HK-2 (cell line): ENCODE measurements around the gene IFITM10.

Experiments
- DNase-seq: peaks from one replicate; pipeline ENCODE4 v3.0.0-alpha.2; 2018; ENCODE audit not compliant: unreplicated experiment

IFITM10 gene

GRCh38 chr11:1717745-1718144, 32.6 kb downstream of the IFITM10 start:
- no peak for DNase-seq

- no peak for DNase-seq
These were observed 35.2 kb downstream of the IFITM10 start for GRCh38 chr11:1714908-1715885.

- DNase-seq, result no peak
These were observed 41.7 kb downstream of the IFITM10 start for GRCh38 chr11:1708716-1709115.

GRCh38 chr11:1707751-1708150, 42.6 kb downstream of the IFITM10 start:
- DNase-seq, result no peak

- DNase-seq, result peak; percentile 25
These were observed 43.6 kb downstream of the IFITM10 start for GRCh38 chr11:1706634-1707400.

- peak; percentile 52 for DNase-seq
These were observed 45.0 kb downstream of the IFITM10 start for GRCh38 chr11:1705126-1706052.

GRCh38 chr11:1703146-1703545, 47.2 kb downstream of the IFITM10 start:
- DNase-seq, result no peak

- no peak for DNase-seq
These were observed 47.9 kb downstream of the IFITM10 start for GRCh38 chr11:1702506-1702905.

- DNase-seq, result no peak
These were observed 49.1 kb downstream of the IFITM10 start for GRCh38 chr11:1701091-1701807.

- no peak for DNase-seq
These were observed 50.6 kb downstream of the IFITM10 start for GRCh38 chr11:1699771-1700170.

GRCh38 chr11:1696608-1697570, 53.5 kb downstream of the IFITM10 start, which contains the start of gene KRTAP5-6:
KRTAP5-6 (plus strand) TSS chr11:1697195; CDS start chr11:1697246, 51 bp downstream.
- no peak for DNase-seq

GRCh38 chr11:1695548-1696108, 54.8 kb downstream of the IFITM10 start:
- DNase-seq, result no peak

- DNase-seq, result no peak
These were observed 55.4 kb downstream of the IFITM10 start for GRCh38 chr11:1694846-1695547.

GRCh38 chr11:1694064-1694845, 56.1 kb downstream of the IFITM10 start:
- peak; percentile 84 for DNase-seq

GRCh38 chr11:1693327-1694063, 56.9 kb downstream of the IFITM10 start:
- peak; percentile 74 for DNase-seq

- DNase-seq, result no peak
These were observed 57.6 kb downstream of the IFITM10 start for GRCh38 chr11:1692708-1693326.
